ENCODE data around the gene IL25. TPM values are rescaled to one million over a fixed set of nuclear protein-coding genes. Genes with fewer than 3 reads are reported as not detected.

IL25 gene
- total and polyA plus RNA-seq, 4 experiments from 2014 or later = not detected

DNA sequence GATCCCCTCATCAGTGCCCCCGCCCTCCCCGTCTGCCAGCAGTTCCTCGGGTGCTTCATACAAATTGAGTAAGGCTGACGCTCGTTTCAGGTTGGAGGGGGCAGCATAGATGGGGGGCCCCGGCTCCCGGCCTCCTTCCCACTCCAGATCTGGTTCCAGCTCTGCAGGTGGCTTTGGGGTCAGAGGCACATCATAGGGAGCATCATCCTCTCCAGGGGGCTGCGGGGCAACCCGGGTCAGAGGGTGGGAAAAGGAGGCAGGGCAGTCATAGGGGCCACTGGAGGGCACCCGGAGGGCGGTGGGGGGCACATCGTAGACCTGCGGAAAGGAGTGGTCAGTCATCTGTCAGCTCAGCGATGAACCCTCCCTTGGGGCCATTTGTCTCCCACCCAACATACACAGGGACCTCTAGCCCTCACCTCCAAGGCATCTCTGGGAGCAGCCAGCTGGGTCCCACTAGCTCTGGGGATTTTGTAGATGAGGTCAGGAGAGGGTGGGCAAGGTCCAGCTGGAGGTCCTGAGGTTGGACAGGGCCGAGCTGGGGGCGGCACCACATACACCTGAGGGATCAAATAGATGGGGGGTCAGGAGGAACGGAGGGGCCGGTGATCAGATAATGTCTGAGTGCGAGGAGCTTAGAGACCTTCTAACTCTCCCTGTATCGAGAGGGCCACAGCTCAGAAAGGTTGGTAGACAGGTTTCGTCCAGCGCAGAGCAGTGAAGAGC lies 12.7 kb upstream of the IL25 start:
- no peak for DNase-seq
- POLR2A ChIA-PET (ENCODE audit: partially characterized antibody) = no interaction called here
- Histone ChIP-seq H3K9me3 (ENCODE audit: control insufficient read depth in 1 of 2, low read length in 2 of 2) (no peaks in the 10 kb centered on the region), H3K27me3 (ENCODE audit: insufficient read depth, low read length) (peaks cover 6% of the 10 kb centered on the region), H3K4me1 (ENCODE audit: insufficient read depth, low read length) (no peaks in the 10 kb centered on the region), H3K27ac (ENCODE audit: low read depth, low read length) (no peak overlapping the region), H3K4me3 (ENCODE audit: low read length in 2 of 2) (no peak overlapping the region), H3K36me3 (ENCODE audit: insufficient read depth, low read length) (no peaks in the 10 kb centered on the region)
- Mint-ChIP-seq H3K27me3 (peaks cover 23 to 28% of the 10 kb centered on the region in 2 donors), H3K27ac (no peak overlapping the region), H3K36me3 (no peaks in the 10 kb centered on the region), H3K4me1 (no peaks in the 10 kb centered on the region), H3K4me3 (no peak overlapping the region), H3K9me3 (no peaks in the 10 kb centered on the region)
- CTCF ChIA-PET (ENCODE audit: partially characterized antibody) = interaction anchor here (1.1 to 1.8 kb wide), 2 partner anchors 10 to 20 kb away, joined by 4 to 7 read pairs; no protein-coding TSS in a partner anchor
- intact Hi-C loops (cut with micrococcal nuclease) = no loop called here

GRCh38 chr14:23360496-23360895 lies 12.1 kb upstream of the IL25 start:
- POLR2A ChIA-PET (ENCODE audit: partially characterized antibody) = no interaction called here

DNA sequence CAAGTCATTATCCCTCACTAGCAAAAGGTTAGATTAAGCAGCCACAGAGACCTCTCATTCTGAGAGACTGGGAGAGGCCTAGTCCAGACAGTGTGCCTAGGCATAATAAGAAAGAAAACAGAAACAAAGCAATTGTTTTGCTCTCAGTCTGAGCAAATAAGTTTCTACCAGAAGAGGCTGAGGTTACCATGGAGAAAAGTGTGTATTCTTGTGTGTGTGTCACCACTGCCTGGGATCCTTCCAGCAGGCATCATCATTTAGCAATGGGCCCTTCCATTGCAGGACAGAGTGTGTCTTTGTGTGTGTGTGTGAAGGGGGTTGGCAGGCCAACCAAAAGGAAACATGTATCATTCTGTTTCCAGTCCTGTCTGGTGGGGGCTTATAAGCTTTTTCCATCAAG lies 11.3 kb upstream of the IL25 start:
- intact Hi-C loops (cut with micrococcal nuclease) = no loop called here
- CTCF ChIA-PET (ENCODE audit: partially characterized antibody) = interaction anchor here (1.3 to 1.8 kb wide), 2 partner anchors 19 to 34 kb away, joined by 4 to 7 read pairs; no protein-coding TSS in a partner anchor

More at GRCh38 chr14:23360496-23360895, 12.1 kb upstream of the IL25 start:
- Mint-ChIP-seq H3K27ac (no peak overlapping the region), H3K9me3 (no peaks in the 10 kb centered on the region), H3K4me1 (no peaks in the 10 kb centered on the region), H3K4me3 (no peak overlapping the region), H3K27me3 (peaks cover 20 to 23% of the 10 kb centered on the region in 2 donors), H3K36me3 (no peaks in the 10 kb centered on the region)
- H3K9me3 ChIP-seq (ENCODE audit: control insufficient read depth in 1 of 2, low read length in 2 of 2) = no peaks in the 10 kb centered on the region
- no peak for DNase-seq
- no peak overlapping the region for H3K27ac ChIP-seq (ENCODE audit: low read depth, low read length)
- peaks cover 6% of the 10 kb centered on the region for H3K27me3 ChIP-seq (ENCODE audit: insufficient read depth, low read length)
- intact Hi-C loops (cut with micrococcal nuclease) = no loop called here
- H3K36me3 ChIP-seq (ENCODE audit: insufficient read depth, low read length) = no peaks in the 10 kb centered on the region
- H3K4me3 ChIP-seq (ENCODE audit: low read length in 2 of 2) = no peak overlapping the region
- CTCF ChIA-PET (ENCODE audit: partially characterized antibody) = interaction anchor here (1.1 to 1.8 kb wide), 3 partner anchors 9 to 33 kb away, joined by 4 to 7 read pairs (median 4); no protein-coding TSS in a partner anchor
- no peaks in the 10 kb centered on the region for H3K4me1 ChIP-seq (ENCODE audit: insufficient read depth, low read length)

GRCh38 chr14:23361763-23362162 lies 10.8 kb upstream of the IL25 start:
- Mint-ChIP-seq H3K9me3 (no peaks in the 10 kb centered on the region), H3K4me1 (no peaks in the 10 kb centered on the region), H3K4me3 (no peak overlapping the region), H3K27me3 (peaks cover 17 to 24% of the 10 kb centered on the region in 2 donors), H3K36me3 (no peaks in the 10 kb centered on the region), H3K27ac (no peak overlapping the region)
- ChIA-PET POLR2A (ENCODE audit: partially characterized antibody) (no interaction called here), CTCF (ENCODE audit: partially characterized antibody) (interaction anchor here (1.3 to 2.5 kb wide), 3 partner anchors 18 to 35 kb away, joined by 4 to 9 read pairs (median 7); no protein-coding TSS in a partner anchor)
- peaks cover 6% of the 10 kb centered on the region for H3K27me3 ChIP-seq (ENCODE audit: insufficient read depth, low read length)
- no peak overlapping the region for H3K27ac ChIP-seq (ENCODE audit: low read depth, low read length)
- no peak for DNase-seq
- no peaks in the 10 kb centered on the region for H3K4me1 ChIP-seq (ENCODE audit: insufficient read depth, low read length)
- H3K9me3 ChIP-seq (ENCODE audit: control insufficient read depth in 1 of 2, low read length in 2 of 2) = no peaks in the 10 kb centered on the region
- no peaks in the 10 kb centered on the region for H3K36me3 ChIP-seq (ENCODE audit: insufficient read depth, low read length)
- no peak overlapping the region for H3K4me3 ChIP-seq (ENCODE audit: low read length in 2 of 2)
- intact Hi-C loops (cut with micrococcal nuclease) = no loop called here

More for the DNA sequence above, 11.3 kb upstream of the IL25 start:
- no peak overlapping the region for H3K4me3 ChIP-seq (ENCODE audit: low read length in 2 of 2)
- no peaks in the 10 kb centered on the region for H3K9me3 Mint-ChIP-seq
- POLR2A ChIA-PET (ENCODE audit: partially characterized antibody) = no interaction called here
- no peaks in the 10 kb centered on the region for H3K36me3 Mint-ChIP-seq
- peaks cover 6% of the 10 kb centered on the region for H3K27me3 ChIP-seq (ENCODE audit: insufficient read depth, low read length)
- H3K4me1 Mint-ChIP-seq = no peaks in the 10 kb centered on the region
- DNase-seq = no peak
- H3K27ac Mint-ChIP-seq = peak overlapping the region in 1 of 7 donors; percentile 28
- no peak overlapping the region for H3K27ac ChIP-seq (ENCODE audit: low read depth, low read length)
- no peaks in the 10 kb centered on the region for H3K4me1 ChIP-seq (ENCODE audit: insufficient read depth, low read length)
- no peak overlapping the region for H3K4me3 Mint-ChIP-seq
- H3K36me3 ChIP-seq (ENCODE audit: insufficient read depth, low read length) = no peaks in the 10 kb centered on the region
- no peaks in the 10 kb centered on the region for H3K9me3 ChIP-seq (ENCODE audit: control insufficient read depth in 1 of 2, low read length in 2 of 2)
- H3K27me3 Mint-ChIP-seq = peaks cover 15 to 20% of the 10 kb centered on the region in 2 donors

DNA sequence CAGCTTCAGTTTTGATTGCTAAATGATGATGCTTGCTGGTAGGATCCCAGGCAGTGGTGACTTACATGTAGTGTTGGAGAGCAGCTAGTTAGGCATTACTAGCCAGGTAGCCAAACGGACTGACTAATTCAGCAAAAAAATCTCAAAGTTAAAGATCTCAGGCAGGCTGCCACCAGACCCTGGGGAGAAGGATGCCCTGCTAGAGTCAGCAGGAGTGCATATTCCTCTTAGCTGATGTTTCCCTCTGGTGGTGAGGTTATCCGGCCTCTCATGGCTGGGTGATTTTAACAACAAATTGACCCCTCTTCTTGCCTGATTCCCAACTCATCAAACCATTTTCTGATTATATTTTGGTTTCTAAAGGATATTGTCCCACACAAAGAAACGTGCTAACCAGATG lies 10.4 kb upstream of the IL25 start:
- Mint-ChIP-seq H3K27me3 (peaks cover 21 to 28% of the 10 kb centered on the region in 2 donors), H3K4me3 (no peak overlapping the region), H3K4me1 (peaks cover 0 to 2% (median 0%) of the 10 kb centered on the region in 4 donors), H3K36me3 (no peaks in the 10 kb centered on the region), H3K27ac (no peak overlapping the region), H3K9me3 (no peaks in the 10 kb centered on the region)
- Histone ChIP-seq H3K9me3 (ENCODE audit: control insufficient read depth in 1 of 2, low read length in 2 of 2) (no peaks in the 10 kb centered on the region), H3K27ac (ENCODE audit: low read depth, low read length) (no peak overlapping the region), H3K4me3 (ENCODE audit: low read length in 2 of 2) (no peak overlapping the region), H3K36me3 (ENCODE audit: insufficient read depth, low read length) (no peaks in the 10 kb centered on the region), H3K4me1 (ENCODE audit: insufficient read depth, low read length) (no peaks in the 10 kb centered on the region), H3K27me3 (ENCODE audit: insufficient read depth, low read length) (peaks cover 6% of the 10 kb centered on the region)
- ChIA-PET POLR2A (ENCODE audit: partially characterized antibody) (no interaction called here), CTCF (ENCODE audit: partially characterized antibody) (interaction anchor here (2.5 kb wide), 1 partner anchor 18 kb away, joined by 9 read pairs; no protein-coding TSS in a partner anchor)
- intact Hi-C loops (cut with micrococcal nuclease) = no loop called here
- no peak for DNase-seq

GRCh38 chr14:23364164-23365035 lies 8.2 kb upstream of the IL25 start:
- POLR2A ChIA-PET (ENCODE audit: partially characterized antibody) = no interaction called here
- peak overlapping the region in 1 of 8 donors; percentile 46 for H3K4me3 Mint-ChIP-seq
- H3K27me3 ChIP-seq (ENCODE audit: insufficient read depth, low read length) = peaks cover 6% of the 10 kb centered on the region
- H3K27ac ChIP-seq (ENCODE audit: low read depth, low read length) = no peak overlapping the region
- H3K4me3 ChIP-seq (ENCODE audit: low read length in 2 of 2) = no peak overlapping the region
- peaks cover 24 to 31% of the 10 kb centered on the region in 2 donors for H3K27me3 Mint-ChIP-seq
- no peaks in the 10 kb centered on the region for H3K9me3 Mint-ChIP-seq
- CTCF ChIA-PET (ENCODE audit: partially characterized antibody) = interaction anchor here (2.5 kb wide), 1 partner anchor 16 kb away, joined by 9 read pairs; no protein-coding TSS in a partner anchor
- H3K4me1 Mint-ChIP-seq = peaks cover 0 to 2% (median 0%) of the 10 kb centered on the region in 4 donors
- H3K27ac Mint-ChIP-seq = peak overlapping the region in 3 of 7 donors; percentile 37 to 73 (median 50)
- H3K36me3 Mint-ChIP-seq = no peaks in the 10 kb centered on the region
- no peak for DNase-seq
- intact Hi-C loops (cut with micrococcal nuclease) = no loop called here
- no peaks in the 10 kb centered on the region for H3K9me3 ChIP-seq (ENCODE audit: control insufficient read depth in 1 of 2, low read length in 2 of 2)
- no peaks in the 10 kb centered on the region for H3K36me3 ChIP-seq (ENCODE audit: insufficient read depth, low read length)
- H3K4me1 ChIP-seq (ENCODE audit: insufficient read depth, low read length) = no peaks in the 10 kb centered on the region
